Heart left ventricle (tissue), 16 donors: Measurements from ENCODE around the gene LAMA1. TPM values are rescaled to one million over a fixed set of nuclear protein-coding genes. Genes with fewer than 3 reads are reported as not detected.

Source experiments
- ATAC-seq, 4 donors: fragments of 200-7000 bp; cut with Tn5 transposase; one replicate each; pipeline ENCODE4 v1.9.1; 2020 to 2022; ENCODE audit warnings: moderate library complexity in 4 of 4, mild to moderate bottlenecking in 3 of 4, moderate number of reproducible peaks in 1 of 4
- DNase-seq, 5 donors: peaks; one replicate each; pipeline ENCODE4 v3.0.0-alpha.2; 2020
- H3K27ac ChIP-seq, 12 donors: fragments of 200-600 bp; sonication (generic) in 4 of 12; one replicate each; pipeline versions ENCODE4 v1.5.0 to v1.8.0; 2016 to 2022; ENCODE audit warnings: mild to moderate bottlenecking in 2 of 12
- H3K27me3 ChIP-seq, 9 donors: fragments of 200-600 bp; sonication (generic) in 2 of 9; one replicate each; pipeline versions ENCODE4 v1.5.1 to v1.8.0; 2016 to 2022; ENCODE audit warnings: mild to moderate bottlenecking in 3 of 9
- H3K36me3 ChIP-seq, 9 donors: fragments of 200-600 bp; sonication (generic) in 2 of 9; one replicate each; pipeline versions ENCODE4 v1.5.0 to v1.8.0; 2018 to 2022; ENCODE audit warnings: mild to moderate bottlenecking in 2 of 9
- H3K4me1 ChIP-seq, 12 donors: fragments of 200-600 bp; sonication (generic) in 4 of 12; one replicate each; pipeline versions ENCODE4 v1.5.0 to v1.8.0; 2016 to 2022; ENCODE audit warnings: mild to moderate bottlenecking in 3 of 12
- H3K4me3 ChIP-seq, 12 donors: fragments of 200-600 bp; sonication (generic) in 4 of 12; one replicate each; pipeline versions ENCODE4 v1.5.0 to v1.8.0; 2017 to 2022; ENCODE audit warnings: mild to moderate bottlenecking in 9 of 12, moderate library complexity in 4 of 12
- H3K9me3 ChIP-seq, 12 donors: fragments of 200-600 bp; sonication (generic) in 4 of 12; one replicate each; pipeline versions ENCODE4 v1.5.0 to v1.8.0; 2016 to 2022; ENCODE audit warnings: mild to moderate bottlenecking in 1 of 12
- POLR2A ChIP-seq, 2 donors: fragments of 450-650 bp; IDR thresholded peaks; one replicate each; pipeline ENCODE4 v1.6.1; 2017; ENCODE audit warnings: antibody characterized with exemption in 2 of 2, mild to moderate bottlenecking in 2 of 2, moderate library complexity in 2 of 2
- WGBS, 4 donors: extraction: QIAGEN DNeasy Blood & Tissue Kit in 2 of 4; methylation state at CpG; one replicate each; pipeline versions ENCODE4 v1.1.5 to v1.1.7; 2013 to 2018; 5-methylcytosine and 5-hydroxymethylcytosine counted together
- intact Hi-C, 10 donors: fragments of 100-400 bp; cut with DNase I; formaldehyde crosslinking; loops; one replicate each; pipeline versions ENCODE4 v1.11.1 to v1.14.2; 2022
- polyA plus RNA-seq, 2 donors: library from polyadenylated mRNA; stranded (reverse); fragments of 200-250 nt; gene quantifications; one replicate each; pipeline ENCODE4 v1.2.3, GENCODE V29; 2013
- total RNA-seq, 9 donors: library from RNA; depleted of rRNA in 2 of 9; stranded (reverse); fragments of >200 nt in 2 of 9; fragmentation: NEBNext Ultra II Directional in 3 of 9; extraction: Animal tissue kit (Norgen Biotek cat#: 25700) in 3 of 9; gene quantifications; one replicate each; pipeline versions ENCODE4 v1.1.0 to v1.2.4, GENCODE V29; 2016 to 2023
- TF ChIP-seq, protein P1 (sequence below), 12 donors: fragments of 200-600 bp; sonication (generic) in 4 of 12; IDR thresholded peaks; one replicate each; pipeline versions ENCODE4 v1.5.0 to v1.8.0; 2018 to 2022; ENCODE audit warnings: antibody characterized with exemption in 12 of 12, mild to moderate bottlenecking in 5 of 12
- donor health status: ischemic (EF 13 %, LVEDD 7.1; RV severe dilation, severe dysfunction).
- donor health status: healthy with polysubstance abuse.
- donor health status: DM: no; HTN: yes; CAD: no.
- donor health status: DM: no; HTN: no; CAD: no.
- donor health status: ischemic (EF 25% LVEDD 6.9; RV normal size, moderate dysfunction).
- donor health status: ischemic (EF 25% LVEDD 5.7; RV mildly dilated, moderate dysfunction).
- donor health status: healthy.
- donor health status: DM: yes; HTN: yes; CAD: no.
- donor health status: ischemic (EF 35%, LVEDD 5.7; RV mildly dilated, moderate dysfunction).
- donor health status: nonischemic (EF 11% LVEDD 7.7; RV severe dilation, severe dysfunction).
- donor health status: DM: yes; HTN: yes; CAD: no.
- donor health status: PGD.
- donor health status: ischemic (EF 29% LVEDD 5.4; RV normal size, mild dysfunction).
- donor health status: nonischemic (EF 23%, LVEDD 6.1; RV moderate dilation, normal function).

Gene LAMA1
- total and polyA plus RNA-seq, 11 donors, result 0.04 to 1.7 (median 0.28) TPM

DNA sequence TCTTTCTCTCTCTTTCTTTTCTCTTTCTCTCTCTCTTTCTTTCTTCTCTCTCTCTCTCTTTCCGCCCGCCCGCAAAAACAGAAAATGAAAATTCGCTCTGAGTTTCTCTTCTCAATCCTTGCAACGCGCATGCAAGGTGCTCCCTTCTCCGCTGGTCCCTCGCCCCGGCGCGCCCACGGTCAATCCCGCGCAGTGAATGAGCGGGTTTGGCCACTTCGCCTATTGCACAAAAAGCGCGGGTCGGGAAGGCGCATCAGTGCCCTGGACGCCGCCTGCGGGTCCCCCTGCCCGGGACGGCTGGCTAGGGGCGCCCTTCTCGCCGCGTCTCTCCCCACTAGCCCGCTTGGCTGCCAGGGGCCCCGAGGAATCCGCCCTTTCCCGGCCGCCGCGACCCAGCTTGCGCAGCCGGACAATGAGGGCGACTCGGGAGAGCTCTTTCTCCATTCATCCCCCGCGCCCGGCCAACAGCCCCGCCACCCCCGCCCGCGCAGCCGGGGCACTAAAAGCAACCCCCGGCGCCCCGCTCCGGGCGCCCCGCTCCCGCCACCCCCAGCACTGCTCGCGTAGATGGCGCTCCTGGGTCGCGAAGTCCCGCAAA is 706 bp downstream of the LAMA1 start:
- intact Hi-C loops, result no loop called here
- no peaks in the 10 kb centered on the region for H3K36me3 ChIP-seq
- peak overlapping the region; percentile 26 to 61 (median 45) for H3K4me3 ChIP-seq
- H3K9me3 ChIP-seq, result peaks cover 0 to 3% (median 0%) of the 10 kb centered on the region in 12 donors
- peaks cover 22 to 75% (median 48%) of the 10 kb centered on the region in 9 donors for H3K27me3 ChIP-seq
- TF ChIP-seq, protein P1, sequence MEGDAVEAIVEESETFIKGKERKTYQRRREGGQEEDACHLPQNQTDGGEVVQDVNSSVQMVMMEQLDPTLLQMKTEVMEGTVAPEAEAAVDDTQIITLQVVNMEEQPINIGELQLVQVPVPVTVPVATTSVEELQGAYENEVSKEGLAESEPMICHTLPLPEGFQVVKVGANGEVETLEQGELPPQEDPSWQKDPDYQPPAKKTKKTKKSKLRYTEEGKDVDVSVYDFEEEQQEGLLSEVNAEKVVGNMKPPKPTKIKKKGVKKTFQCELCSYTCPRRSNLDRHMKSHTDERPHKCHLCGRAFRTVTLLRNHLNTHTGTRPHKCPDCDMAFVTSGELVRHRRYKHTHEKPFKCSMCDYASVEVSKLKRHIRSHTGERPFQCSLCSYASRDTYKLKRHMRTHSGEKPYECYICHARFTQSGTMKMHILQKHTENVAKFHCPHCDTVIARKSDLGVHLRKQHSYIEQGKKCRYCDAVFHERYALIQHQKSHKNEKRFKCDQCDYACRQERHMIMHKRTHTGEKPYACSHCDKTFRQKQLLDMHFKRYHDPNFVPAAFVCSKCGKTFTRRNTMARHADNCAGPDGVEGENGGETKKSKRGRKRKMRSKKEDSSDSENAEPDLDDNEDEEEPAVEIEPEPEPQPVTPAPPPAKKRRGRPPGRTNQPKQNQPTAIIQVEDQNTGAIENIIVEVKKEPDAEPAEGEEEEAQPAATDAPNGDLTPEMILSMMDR (IDR thresholded peaks at IDR 0.05), result no peak
- TF ChIP-seq POLR2A (IDR thresholded peaks at IDR 0.05), result no peak
- WGBS, 4 donors, result 1 to 2% (median 1%) methylated on average over 28 to 61 of the region's 61 CpGs
- peaks cover 0 to 24% (median 10%) of the 10 kb centered on the region in 12 donors for H3K4me1 ChIP-seq
- no peak for DNase-seq
- H3K27ac ChIP-seq, result no peak overlapping the region
- ATAC-seq, result peak in 2 of 4 donors; percentile 18 to 34

DNA sequence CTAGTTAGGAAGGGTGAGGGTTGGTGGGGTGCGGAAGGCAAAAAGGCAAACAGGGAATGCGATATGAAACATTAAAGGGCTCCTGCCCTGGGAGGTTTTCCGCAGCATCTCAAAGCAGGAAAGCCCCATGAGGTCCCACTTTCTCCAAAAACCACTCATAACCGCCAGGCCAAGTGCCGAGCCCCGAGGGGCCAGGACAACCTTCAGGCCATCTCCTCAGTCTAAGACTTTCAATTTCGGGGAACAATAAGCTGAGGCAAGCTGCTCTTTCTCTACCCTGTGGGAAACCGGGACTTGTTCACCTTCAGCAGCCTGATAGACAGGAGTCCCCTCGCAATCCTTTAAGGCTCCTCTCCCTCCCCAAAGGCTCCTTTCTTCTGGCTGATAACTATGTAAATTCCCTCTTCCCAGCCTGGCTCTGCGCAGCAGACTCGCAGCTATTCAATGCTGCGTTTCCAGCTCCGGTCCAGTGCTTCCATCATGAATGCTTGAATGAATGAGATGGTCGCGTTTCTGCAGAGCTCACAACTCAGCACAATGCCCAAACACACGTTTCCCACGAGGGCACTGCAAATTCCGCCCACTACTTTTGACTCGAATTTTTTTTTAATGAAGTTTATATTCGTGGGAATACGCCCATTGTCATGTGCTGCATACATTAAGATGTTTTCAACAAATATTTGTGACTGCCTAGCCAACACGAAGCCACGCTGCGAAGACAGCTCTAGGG is 1.4 kb downstream of the LAMA1 start:
- WGBS, 4 donors, result 8 to 9% (median 8%) methylated on average over 24 of the region's 24 CpGs
- Histone ChIP-seq H3K4me3 (peak overlapping the region; percentile 26 to 61 (median 45)), H3K27me3 (peaks cover 22 to 82% (median 48%) of the 10 kb centered on the region in 9 donors), H3K27ac (no peak overlapping the region), H3K36me3 (no peaks in the 10 kb centered on the region), H3K9me3 (peaks cover 0 to 3% (median 0%) of the 10 kb centered on the region in 12 donors), H3K4me1 (peaks cover 0 to 24% (median 10%) of the 10 kb centered on the region in 12 donors)
- TF ChIP-seq, protein P1 (IDR thresholded peaks at IDR 0.05), result no peak
- TF ChIP-seq POLR2A (IDR thresholded peaks at IDR 0.05), result no peak
- ATAC-seq (no peak), DNase-seq (no peak)
- intact Hi-C loops, result no loop called here

DNA sequence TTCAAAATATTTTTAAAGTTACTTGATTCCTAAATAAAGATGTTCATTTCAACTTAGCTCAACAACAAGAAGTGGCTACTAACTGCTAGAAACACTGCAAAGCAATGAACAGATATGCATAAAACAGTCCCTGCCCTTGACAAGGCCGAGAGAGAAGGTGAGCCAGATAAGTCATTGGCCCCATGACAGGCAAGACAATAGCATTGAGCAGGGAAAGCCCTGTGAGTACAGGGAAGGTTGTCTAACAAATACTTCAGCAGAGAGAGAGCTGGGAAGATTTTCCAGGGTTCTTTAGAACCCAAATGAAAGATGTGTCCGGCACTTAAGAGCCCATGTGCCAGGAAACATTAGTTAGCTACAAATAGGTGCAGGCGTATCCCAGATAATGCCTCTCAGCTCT is 4.7 kb downstream of the LAMA1 start:
- WGBS, 4 donors, result 64 to 69% (median 68%) methylated on average over 3 of the region's 3 CpGs
- H3K36me3 ChIP-seq, result no peaks in the 10 kb centered on the region
- no peak for DNase-seq
- peaks cover 20 to 95% (median 41%) of the 10 kb centered on the region in 9 donors for H3K27me3 ChIP-seq
- intact Hi-C loops, result no loop called here
- peaks cover 0 to 22% (median 10%) of the 10 kb centered on the region in 12 donors for H3K4me1 ChIP-seq
- no peak overlapping the region for H3K27ac ChIP-seq
- no peak overlapping the region for H3K4me3 ChIP-seq
- H3K9me3 ChIP-seq, result peaks cover 0 to 3% (median 0%) of the 10 kb centered on the region in 12 donors
- no peak for ATAC-seq
- TF ChIP-seq, protein P1 (IDR thresholded peaks at IDR 0.05), result no peak
- TF ChIP-seq POLR2A (IDR thresholded peaks at IDR 0.05), result no peak

DNA sequence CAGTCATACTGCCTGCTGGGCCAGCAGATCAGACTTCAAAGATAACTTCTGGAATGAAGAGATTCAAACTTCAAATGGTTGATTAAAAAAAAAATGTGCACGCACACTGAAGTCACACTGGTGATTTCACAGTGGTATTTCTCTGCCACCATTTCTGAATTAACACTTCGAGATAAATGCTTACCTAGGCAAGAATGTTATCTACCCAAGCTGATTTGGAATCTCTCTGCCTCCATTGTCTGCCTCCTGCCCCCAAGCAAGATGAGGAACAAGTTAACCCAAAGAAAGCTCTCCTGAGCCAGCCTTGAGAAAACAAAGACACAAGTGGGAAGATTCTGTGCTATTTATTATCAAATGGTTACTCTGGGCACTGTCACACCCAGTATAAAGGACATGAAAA is 6.5 kb downstream of the LAMA1 start:
- no peak for DNase-seq
- Histone ChIP-seq H3K9me3 (peaks cover 0 to 3% (median 0%) of the 10 kb centered on the region in 12 donors), H3K27me3 (peaks cover 4 to 83% (median 29%) of the 10 kb centered on the region in 9 donors), H3K27ac (no peak overlapping the region), H3K4me3 (no peak overlapping the region), H3K4me1 (peaks cover 0 to 5% (median 3%) of the 10 kb centered on the region in 12 donors), H3K36me3 (no peaks in the 10 kb centered on the region)
- ATAC-seq, result no peak
- WGBS, 4 donors, result 48 to 58% (median 56%) methylated on average over 2 of the region's 2 CpGs
- intact Hi-C loops, result no loop called here
- TF ChIP-seq, protein P1 (IDR thresholded peaks at IDR 0.05), result no peak
- TF ChIP-seq POLR2A (IDR thresholded peaks at IDR 0.05), result no peak
